Activated T-cell treated with anti-CD3 and anti-CD28 coated beads for 1 hour (primary cell): ENCODE measurements around the gene ACOX1.
"Not testable (repeated sequence)": the region's sequence is repeated elsewhere in the genome, so short reads cannot be mapped to it uniquely, and the experiment has no call there.

ENCODE experiments used
- DNase-seq: peaks from one replicate; pipeline ENCODE4 v3.0.0-alpha.2; 2020; ENCODE audit warnings: low read depth

Gene ACOX1

DNA sequence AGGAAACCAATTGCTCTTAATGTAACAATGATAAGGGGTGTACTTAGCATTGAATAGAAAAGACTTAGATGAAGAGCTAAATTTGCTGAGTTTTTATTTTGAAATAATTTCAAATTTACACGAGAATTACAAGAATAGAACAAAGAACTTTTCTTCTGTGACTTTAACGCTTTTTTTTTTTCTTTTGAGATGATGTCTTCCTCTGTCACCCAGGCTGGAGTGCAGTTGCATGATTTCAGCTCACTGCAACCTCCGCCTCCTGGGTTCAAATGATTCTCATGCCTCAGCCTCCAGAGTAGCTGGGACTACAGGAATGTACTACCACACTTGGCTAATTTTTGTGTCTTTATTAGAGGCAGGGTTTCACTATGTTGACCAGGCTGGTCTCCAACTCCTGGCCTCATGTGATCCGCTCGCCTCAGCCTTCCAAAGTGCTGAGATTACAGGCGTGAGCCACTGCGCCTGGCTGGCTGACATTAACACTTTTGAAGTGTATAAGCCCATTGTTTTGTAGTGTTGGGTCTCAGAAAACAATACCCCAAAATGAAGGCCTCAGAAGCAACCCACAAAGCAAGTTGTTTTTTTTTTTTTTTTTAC, 2.2 kb upstream of the ACOX1 start:
- DNase-seq, result no peak

GRCh38 chr17:75980188-75981018, 1.4 kb upstream of the ACOX1 start:
- DNase-seq, result no peak

GRCh38 chr17:75979705-75980187, 780 bp upstream of the ACOX1 start:
- DNase-seq, result no peak

GRCh38 chr17:75976175-75976848, 2.7 kb downstream of the ACOX1 start:
- no peak for DNase-seq

DNA sequence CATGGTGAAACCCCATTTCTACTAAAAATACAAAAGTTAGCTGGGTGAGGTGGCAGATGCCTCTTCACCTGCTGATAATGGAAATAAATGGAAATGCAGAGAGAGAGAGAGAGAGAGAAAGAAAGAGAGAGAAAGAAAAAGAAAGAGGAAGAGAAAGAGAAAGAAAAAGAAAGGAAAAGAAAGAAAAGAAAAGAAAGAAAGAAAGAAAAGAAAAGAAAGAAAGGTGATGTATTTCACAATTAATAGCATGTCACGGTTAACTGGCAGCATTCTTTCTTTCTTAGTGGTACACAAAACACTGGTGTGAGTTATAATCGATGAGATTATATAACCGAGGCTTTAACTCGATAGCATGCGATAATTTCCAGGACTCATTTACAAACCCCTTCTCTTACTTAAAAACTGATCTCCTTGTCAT, 3.2 kb downstream of the ACOX1 start:
- no peak for DNase-seq

GRCh38 chr17:75975187-75975586, 3.8 kb downstream of the ACOX1 start:
- not testable (repeated sequence) for DNase-seq

DNA sequence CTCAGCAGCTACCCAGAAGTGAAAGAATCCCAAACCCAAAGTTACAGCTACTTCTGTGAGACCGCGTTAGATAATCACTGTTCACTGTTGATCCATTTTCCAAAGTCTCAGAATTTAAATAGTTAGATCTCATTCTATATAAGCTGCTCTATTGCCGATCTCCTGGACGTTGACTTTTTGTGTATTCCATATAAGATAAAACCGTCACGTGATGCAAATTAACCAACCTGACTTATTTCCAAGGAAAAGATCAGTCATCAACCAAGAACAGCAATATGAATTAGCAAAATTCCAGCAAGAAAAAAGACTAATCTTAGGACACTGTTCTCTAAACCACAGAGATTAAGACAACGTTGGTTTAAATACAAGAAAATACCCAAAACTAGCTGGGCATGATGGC, 8.3 kb downstream of the ACOX1 start:
- DNase-seq, result no peak

DNA sequence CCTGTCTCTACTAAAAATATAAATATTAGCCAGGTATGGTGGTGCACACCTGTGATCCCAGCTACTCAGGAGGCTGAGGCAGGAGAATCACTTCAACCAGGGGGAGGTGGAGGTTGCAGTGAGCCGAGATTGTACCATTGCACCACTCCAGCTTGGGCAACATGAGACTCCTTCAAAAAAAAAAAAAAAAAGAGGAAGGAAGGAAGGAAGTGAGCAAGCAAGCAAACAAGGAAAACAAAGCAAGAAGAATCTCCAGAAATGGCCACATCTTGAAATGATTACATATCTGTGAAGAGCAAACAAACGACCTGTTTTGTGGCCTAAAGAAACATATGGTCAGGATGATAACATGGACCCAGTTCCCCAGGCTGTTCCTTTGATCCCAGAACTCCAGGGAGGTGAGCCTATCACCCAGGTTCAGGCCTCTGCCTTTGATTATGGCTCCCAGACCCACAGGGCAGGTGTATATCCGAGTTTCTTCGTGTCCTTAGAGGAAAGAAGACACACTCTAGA, 8.9 kb downstream of the ACOX1 start:
- no peak for DNase-seq

GRCh38 chr17:75969044-75969443, 9.9 kb downstream of the ACOX1 start:
- DNase-seq, result not testable (repeated sequence)

DNA sequence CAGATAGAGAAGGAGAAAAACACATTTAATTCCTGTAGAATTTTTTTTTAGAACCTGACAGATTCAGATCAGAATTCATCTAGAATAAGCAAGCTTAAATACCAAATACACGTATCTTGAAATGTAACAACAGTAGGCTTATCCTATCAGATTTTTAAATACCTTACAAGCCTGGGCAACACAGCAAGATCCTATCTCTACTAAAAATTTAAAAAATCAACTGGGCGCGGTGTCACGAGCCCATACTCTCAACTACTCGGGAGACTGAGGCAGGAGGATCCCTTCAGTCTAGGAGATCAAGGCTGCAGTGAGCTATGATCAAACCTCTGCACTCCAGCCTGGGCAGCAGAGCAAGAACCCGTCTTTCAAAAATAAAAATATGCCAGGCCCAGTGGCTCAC, 13.5 kb downstream of the ACOX1 start:
- no peak for DNase-seq

- DNase-seq, result no peak
Observed at GRCh38 chr17:75959839-75960511, 19.0 kb downstream of the ACOX1 start.

- DNase-seq, result no peak
Observed at GRCh38 chr17:75959051-75959838, 19.7 kb downstream of the ACOX1 start.

- no peak for DNase-seq
Observed at GRCh38 chr17:75950855-75951554, 28.0 kb downstream of the ACOX1 start.

DNA sequence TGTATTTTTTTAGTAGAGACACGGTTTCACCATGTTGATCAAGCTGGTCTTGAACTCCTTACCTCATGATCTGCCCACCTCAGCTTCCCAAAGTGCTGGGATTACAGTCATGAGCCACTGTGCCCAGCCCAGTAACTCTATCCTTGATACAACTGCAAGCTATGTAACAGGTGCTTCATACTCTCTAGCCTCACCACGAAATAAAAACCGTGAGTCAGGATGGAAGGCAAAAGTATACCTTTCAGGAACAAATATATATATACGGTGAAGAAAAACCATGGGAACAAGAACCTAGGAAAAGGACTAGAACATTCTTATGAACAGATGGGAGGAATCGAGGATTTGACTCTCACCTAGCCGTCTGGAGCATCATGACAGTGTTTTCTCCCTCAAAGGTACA, 28.5 kb downstream of the ACOX1 start:
- no peak for DNase-seq

- DNase-seq, result no peak
Observed at GRCh38 chr17:75945211-75945610, 33.8 kb downstream of the ACOX1 start.

DNA sequence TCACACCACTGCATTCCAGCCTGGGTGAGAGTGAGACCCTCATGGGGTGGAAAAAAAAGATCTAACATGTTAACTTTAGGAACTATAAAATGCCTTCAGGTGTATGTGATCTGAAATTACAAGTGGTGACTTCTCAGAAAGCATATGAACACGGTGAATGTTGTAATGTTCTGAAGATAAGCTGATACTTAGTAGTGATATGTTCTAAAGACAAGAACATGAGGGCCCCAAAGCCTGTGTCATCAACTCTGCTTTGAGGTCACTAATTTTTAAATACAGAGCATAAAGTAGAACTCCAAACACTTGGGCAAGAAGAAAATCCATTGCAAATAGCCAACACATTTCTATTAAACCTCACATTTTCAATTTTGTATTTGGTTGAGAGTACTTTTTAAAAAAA, 35.5 kb downstream of the ACOX1 start:
- no peak for DNase-seq

DNA sequence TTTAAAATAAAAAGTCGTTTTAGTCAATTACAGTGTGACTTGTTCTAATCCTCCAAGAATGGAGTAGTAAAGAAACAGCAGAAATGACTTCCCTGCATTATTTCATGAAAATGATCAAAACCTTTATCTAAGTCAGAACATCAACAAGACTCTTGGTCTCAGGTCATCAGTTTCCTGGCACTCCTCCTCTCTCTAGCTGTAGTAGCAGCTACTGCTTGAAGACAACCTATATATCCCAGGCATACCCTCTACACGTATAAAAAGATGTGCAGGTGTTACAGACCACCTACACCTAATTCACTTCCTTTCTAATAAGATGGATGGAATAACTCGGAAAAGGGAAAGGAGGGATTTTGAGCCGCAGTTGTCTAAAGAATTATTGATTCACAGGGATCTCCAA, 36.5 kb downstream of the ACOX1 start:
- no peak for DNase-seq

DNA sequence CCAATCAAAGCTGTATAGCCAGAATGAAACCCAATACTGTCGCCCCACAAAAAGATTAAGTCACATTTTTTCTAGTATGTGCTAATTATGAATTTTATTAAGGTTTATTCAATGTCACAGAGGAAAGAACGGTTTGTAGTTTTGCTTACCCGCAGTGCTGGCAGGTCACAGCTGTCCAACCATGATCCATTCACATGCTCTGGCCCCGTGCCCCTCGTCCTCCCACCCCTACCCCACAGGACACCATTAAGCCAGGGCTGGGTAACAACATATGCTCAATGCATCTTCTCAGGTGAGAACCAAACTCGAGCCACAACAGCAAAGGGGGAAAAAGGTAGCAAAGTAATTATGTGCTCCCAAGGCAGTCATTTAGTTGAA, 37.5 kb downstream of the ACOX1 start:
- no peak for DNase-seq

- peak; percentile 80 for DNase-seq
Observed at GRCh38 chr17:75940727-75941441, 38.1 kb downstream of the ACOX1 start, which contains the start of gene FBF1. Gene FBF1 (minus strand): TSS chr17:75941042. CDS start chr17:75938149, 2,893 bp downstream.

GRCh38 chr17:75937652-75938051, 41.3 kb downstream of the ACOX1 start:
- no peak for DNase-seq
